NCI-H1092 treated with DMSO at 0.1 percent for 48 hours (cell line): Measurements from ENCODE around the gene SSR2.
A peak's percentile ranks its signal among the peaks of the same experiment; 100 is the strongest.

Source experiments
- DNase-seq: peaks from one replicate; lab custom pipeline; 2025; lab: John Stamatoyannopoulos, UW

The SSR2 gene

GRCh38 chr1:155974208-155975115 lies 46.3 kb downstream of the SSR2 start:
- DNase-seq, result peak; percentile 89

GRCh38 chr1:155973723-155974122 lies 47.0 kb downstream of the SSR2 start:
- DNase-seq, result no peak

- no peak for DNase-seq
Observed at GRCh38 chr1:155971910-155972809, 48.6 kb downstream of the SSR2 start.

DNA sequence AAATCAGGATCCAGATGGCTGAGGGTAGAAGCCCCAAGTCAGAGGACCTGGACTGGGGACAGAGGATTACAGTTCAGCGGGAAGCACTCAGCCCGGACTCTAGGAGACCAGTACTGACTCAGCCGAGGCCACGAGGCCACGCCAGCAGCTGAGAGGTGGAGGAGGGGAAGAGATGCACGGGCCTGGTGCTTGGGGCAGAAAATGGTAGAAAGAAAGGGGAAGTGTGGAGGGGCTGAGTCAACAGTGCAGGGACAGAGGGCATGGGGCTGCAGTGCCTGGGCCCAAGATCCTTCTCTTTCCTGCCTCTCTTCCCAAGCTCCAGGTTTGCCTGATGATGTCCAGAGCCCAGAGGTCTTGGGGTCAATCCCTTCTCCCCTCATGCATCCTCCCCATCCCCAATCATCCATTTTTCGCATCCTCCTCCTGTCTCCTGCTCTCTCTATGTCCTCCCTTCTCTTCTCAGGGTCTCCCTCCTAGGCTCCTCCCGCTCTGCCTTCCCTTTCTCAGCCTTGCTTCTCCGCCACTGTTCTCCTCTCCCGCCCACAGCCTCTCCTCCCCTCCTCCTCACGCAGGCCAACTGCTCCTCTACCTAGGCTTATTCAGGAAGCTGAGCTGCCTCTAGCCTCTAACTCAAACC lies 50.1 kb downstream of the SSR2 start:
- DNase-seq, result no peak

DNA sequence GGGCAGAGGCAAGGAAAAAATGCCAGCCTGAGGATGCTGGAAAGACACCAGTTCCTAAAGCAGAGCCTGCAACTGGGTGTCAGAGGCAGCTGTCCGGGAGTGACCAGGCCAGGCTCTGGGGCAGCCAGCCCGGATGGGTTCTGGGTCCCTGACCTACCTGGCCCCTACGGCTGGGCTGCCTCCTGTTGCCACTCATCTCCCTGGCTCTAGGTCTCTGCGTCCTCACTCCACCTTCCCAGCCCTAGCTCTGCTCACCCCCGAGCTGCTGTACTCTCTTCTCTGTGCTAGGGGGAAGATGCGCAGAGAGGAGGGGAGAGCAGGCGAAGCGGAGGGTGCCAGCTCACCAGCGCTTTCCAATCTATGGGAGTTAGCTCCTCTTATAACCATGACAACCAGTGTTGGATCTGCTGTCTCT lies 51.4 kb downstream of the SSR2 start:
- DNase-seq, result no peak

- DNase-seq, result peak; percentile 76
Observed at GRCh38 chr1:155968670-155969069, 52.1 kb downstream of the SSR2 start.

- DNase-seq, result no peak
Observed at GRCh38 chr1:155968051-155968400, 52.7 kb downstream of the SSR2 start.

DNA sequence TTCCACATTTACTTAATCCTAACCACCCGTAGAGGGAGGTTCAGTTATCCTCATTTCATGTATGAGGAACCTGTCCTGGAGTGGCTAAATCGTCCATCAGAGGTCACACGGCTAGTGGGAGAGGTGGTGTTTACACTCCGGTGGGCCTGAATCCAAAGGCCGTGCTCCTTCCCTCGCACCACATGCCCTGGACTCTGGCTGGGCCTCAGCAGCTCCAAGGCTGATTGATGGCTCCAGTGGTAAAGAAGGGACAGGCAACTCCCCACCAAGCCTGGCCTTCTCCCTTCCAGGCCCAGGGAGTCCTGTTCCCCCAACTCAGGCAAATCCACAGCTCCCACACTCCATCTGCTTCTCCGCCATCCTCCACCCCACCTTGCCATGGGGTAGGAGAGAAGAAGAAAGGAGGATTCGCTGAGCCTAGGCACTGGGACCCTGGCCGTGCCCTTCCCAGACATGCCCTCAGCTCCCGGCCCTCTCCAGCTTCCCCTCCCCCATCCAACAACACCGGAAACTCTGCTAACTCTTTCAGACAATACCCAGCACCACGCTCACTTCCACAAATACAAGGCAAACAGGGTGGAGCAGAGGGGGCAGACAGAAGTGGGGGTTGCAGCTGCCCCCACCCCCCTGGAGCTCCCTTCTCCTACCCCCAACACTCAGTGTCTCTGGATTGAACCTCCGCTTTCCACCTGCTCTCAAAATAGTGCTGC lies 53.3 kb downstream of the SSR2 start:
- DNase-seq, result peak; percentile 59

GRCh38 chr1:155966750-155967149 lies 54.0 kb downstream of the SSR2 start:
- DNase-seq, result no peak

DNA sequence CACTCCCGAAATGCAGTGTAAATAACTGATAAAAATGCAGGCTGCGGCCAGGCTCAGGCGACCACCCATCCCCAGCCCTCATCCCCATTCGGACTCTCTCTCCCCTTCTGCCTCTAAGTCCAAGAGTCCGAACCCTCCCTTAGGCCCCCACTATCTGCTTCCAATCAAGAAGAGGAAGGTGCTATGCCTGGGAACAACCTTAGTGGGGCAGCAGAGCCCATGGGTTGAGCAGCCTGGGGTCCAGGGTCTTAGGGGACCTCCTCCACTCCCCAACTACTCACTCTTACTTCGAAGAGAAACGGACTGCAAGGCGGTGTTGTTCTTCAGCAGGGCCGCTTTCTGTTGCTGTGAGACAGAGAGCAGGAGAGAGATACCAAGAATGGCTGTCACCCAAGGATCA lies 54.6 kb downstream of the SSR2 start:
- no peak for DNase-seq

DNA sequence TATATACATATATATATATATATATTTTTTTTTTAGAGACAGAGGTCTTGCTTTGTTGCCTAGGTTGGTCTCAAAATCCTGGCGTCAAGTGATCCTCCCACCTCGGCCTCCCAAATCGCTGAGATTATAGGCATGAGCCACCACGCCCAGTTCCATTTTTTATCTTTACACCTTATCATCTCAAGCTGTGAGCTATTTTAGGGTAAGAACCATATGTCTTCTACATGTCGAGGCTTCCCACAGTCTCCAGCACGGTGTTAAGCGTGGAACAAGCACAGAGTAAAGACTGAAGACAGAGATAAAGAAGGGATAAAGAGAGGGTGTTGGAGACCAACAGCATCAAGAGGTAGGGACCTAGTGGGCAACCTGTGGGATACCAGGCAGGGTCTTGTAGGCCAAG lies 56.6 kb downstream of the SSR2 start:
- no peak for DNase-seq

- no peak for DNase-seq
Observed at GRCh38 chr1:155962599-155963211, 58.0 kb downstream of the SSR2 start.

DNA sequence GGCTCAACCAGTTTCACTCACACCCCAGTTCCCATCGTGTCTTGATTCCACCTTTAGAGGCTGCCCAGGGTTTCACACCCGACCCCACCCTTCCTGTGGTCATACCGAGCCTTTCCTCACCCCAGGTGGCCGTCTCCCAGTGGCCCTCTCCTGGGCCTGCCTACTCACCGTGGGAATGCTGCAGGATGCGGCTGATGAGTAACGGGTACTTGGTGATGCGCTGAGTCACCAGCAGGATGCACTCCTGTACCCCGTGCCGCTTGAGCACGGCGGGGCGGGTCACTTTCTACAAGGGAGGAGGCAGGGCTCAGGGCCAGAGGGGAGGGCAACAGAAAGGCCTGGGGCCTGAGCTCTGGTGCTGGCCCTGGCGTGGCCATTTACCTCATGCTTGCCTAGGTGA lies 58.8 kb downstream of the SSR2 start:
- no peak for DNase-seq

DNA sequence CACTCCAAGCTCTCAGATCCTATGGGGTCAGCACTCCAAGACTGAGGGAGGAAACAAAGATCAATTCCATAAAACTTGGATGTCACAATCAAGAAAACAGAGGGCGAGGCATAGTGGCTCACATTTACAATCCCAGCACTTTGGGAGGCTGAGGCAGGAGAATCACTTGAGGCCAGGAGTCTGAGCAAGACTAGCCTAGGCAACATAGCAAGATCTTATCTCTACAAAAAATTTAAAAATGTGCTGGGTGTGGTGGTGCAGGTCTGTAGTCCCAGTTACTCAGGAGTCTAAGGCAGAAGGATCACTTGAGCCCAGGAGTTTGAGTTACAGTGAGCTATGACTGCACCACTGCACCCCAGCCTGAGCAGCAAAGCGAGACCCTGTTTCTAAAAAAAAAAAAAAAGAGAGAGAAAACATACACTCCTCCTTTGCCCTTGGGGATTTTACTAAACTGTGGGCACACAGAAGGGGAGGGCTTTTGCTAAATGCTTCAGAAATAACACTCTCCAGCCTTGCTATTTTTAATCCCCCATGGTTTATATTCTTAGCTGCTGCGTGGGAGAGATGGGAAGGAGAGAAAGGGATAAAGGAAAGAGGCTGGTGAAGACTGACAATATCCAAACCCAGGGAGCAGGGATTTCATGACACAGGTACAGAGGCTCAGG lies 60.5 kb downstream of the SSR2 start:
- DNase-seq, result no peak
